Activated naive CD4-positive, alpha-beta T cell (primary cell): ENCODE data around the gene TPD52L2.
"Not testable (repeated sequence)": the region's sequence is repeated elsewhere in the genome, so short reads cannot be mapped to it uniquely, and the experiment has no call there.

Source experiments
- DNase-seq, 4 experiments: peaks; one replicate each; lab custom pipeline; 2025; lab: John Stamatoyannopoulos, UW

The TPD52L2 gene

GRCh38 chr20:63878899-63879663 lies 14.0 kb downstream of the TPD52L2 start:
- no peak for DNase-seq

GRCh38 chr20:63880901-63881300 lies 15.8 kb downstream of the TPD52L2 start:
- DNase-seq: not testable (repeated sequence)

GRCh38 chr20:63881451-63882226 lies 16.6 kb downstream of the TPD52L2 start:
- DNase-seq: no peak

- DNase-seq: no peak
Observed at GRCh38 chr20:63882257-63883200, 17.5 kb downstream of the TPD52L2 start.

GRCh38 chr20:63883201-63883593 lies 18.1 kb downstream of the TPD52L2 start:
- DNase-seq: no peak

GRCh38 chr20:63884506-63885263 lies 19.6 kb downstream of the TPD52L2 start:
- no peak for DNase-seq

- no peak for DNase-seq
Observed at GRCh38 chr20:63885264-63886053, 20.4 kb downstream of the TPD52L2 start.

- DNase-seq: no peak
Observed at GRCh38 chr20:63886054-63886419, 21.0 kb downstream of the TPD52L2 start.

GRCh38 chr20:63886921-63887320 lies 21.9 kb downstream of the TPD52L2 start:
- DNase-seq: no peak

- no peak for DNase-seq
Observed at GRCh38 chr20:63889241-63890200, 24.5 kb downstream of the TPD52L2 start.

- DNase-seq: no peak
Observed at GRCh38 chr20:63890201-63890576, 25.1 kb downstream of the TPD52L2 start.

GRCh38 chr20:63890616-63891015 lies 25.5 kb downstream of the TPD52L2 start:
- no peak for DNase-seq

- no peak for DNase-seq
Observed at GRCh38 chr20:63891061-63892002, 26.3 kb downstream of the TPD52L2 start.

GRCh38 chr20:63892402-63892801 lies 27.3 kb downstream of the TPD52L2 start:
- no peak for DNase-seq

- no peak for DNase-seq
Observed at GRCh38 chr20:63893999-63894357, 28.9 kb downstream of the TPD52L2 start.

GRCh38 chr20:63894358-63895201 lies 29.5 kb downstream of the TPD52L2 start, which contains the start of gene DNAJC5:
TSS of gene DNAJC5 (plus strand) at chr20:63895126. CDS start at chr20:63928346, 33,220 bp downstream.
- peak; percentile 82 to 96 (median 88) for DNase-seq

GRCh38 chr20:63895202-63895951 lies 30.3 kb downstream of the TPD52L2 start:
- no peak for DNase-seq
